A549 (cell line): ENCODE results near the gene PIAS3.

Experiments
- CBX8 ChIP-seq: fragments of 200-600 bp; sonication (generic); IDR thresholded peaks from 2 replicates; pipeline ENCODE4 v1.6.1; 2016
- CTCF ChIP-seq: fragments of >200 bp; sonication (Bioruptor Twin); formaldehyde crosslinking; IDR thresholded peaks from 3 replicates; pipeline ENCODE4 v1.5.1; 2016
- FOXS1 ChIP-seq: fragments of 250-450 bp; sonication (Bioruptor Pico); IDR thresholded peaks from 2 replicates; pipeline ENCODE4 v1.5.0; 2020; ENCODE audit warnings: mild to moderate bottlenecking, moderate library complexity
- PBX3 ChIP-seq: IDR thresholded peaks from 2 replicates; pipeline ENCODE4 v1.6.1; 2012
- REST ChIP-seq: fragments of 200-600 bp; sonication (generic); IDR thresholded peaks from 2 replicates; pipeline ENCODE4 v1.6.1; 2016; ENCODE audit warnings: antibody characterized with exemption, mild to moderate bottlenecking, moderate library complexity
- SMC3 ChIP-seq: fragments of >200 bp; sonication (Bioruptor Twin); formaldehyde crosslinking; IDR thresholded peaks from 3 replicates; pipeline ENCODE4 v1.6.1; 2018; ENCODE audit warnings: inconsistent platforms
- TP53 ChIP-seq: fragments of 250-450 bp; sonication (Bioruptor Pico); IDR thresholded peaks from 2 replicates; pipeline ENCODE4 v1.5.0; 2021; ENCODE audit warnings: mild to moderate bottlenecking, moderate library complexity
- USF2 ChIP-seq: fragments of 450-650 bp; IDR thresholded peaks from 2 replicates; pipeline ENCODE4 v1.6.1; 2014; ENCODE audit warnings: antibody characterized with exemption

- TF ChIP-seq PBX3 (no peak), REST (no peak), USF2 (no peak), FOXS1 (CRISPR knock-in tag) (no peak), CTCF (no peak), SMC3 (no peak), TP53 (no peak), CBX8 (no peak)
Measured at GRCh38 chr1:145824499-145824842, 34.4 kb downstream of the PIAS3 start.
